HepG2 (cell line): Measurements from ENCODE around the gene UPK1A. TPM values are rescaled to one million over a fixed set of nuclear protein-coding genes. Genes with fewer than 3 reads are reported as not detected.

Source experiments
- ARID5B ChIP-seq: IDR thresholded peaks from 2 replicates; pipeline ENCODE4 v1.4.0; 2020; ENCODE audit warnings: mild to moderate bottlenecking, missing genetic modification reagents
- ATF2 ChIP-seq: sonication (generic); formaldehyde crosslinking; IDR thresholded peaks from 2 replicates; pipeline ENCODE4 v1.4.0; 2020; ENCODE audit warnings: missing genetic modification reagents
- KLF16 ChIP-seq, 2 experiments: sonication (generic) in 1 of 2; formaldehyde crosslinking in 1 of 2; IDR thresholded peaks; 2 replicates each; pipeline versions ENCODE4 v1.6.1 to v1.8.0; 2016 to 2023; ENCODE audit warnings: missing genetic modification reagents in 2 of 2, missing compliant biosample characterization in 1 of 2
- MTF1 ChIP-seq: sonication (generic); formaldehyde crosslinking; IDR thresholded peaks from 2 replicates; pipeline ENCODE4 v1.5.0; 2020; ENCODE audit warnings: missing genetic modification reagents
- MXD3 ChIP-seq: IDR thresholded peaks from 2 replicates; pipeline ENCODE4 v1.6.1; 2016; ENCODE audit warnings: mild to moderate bottlenecking, missing biosample characterization, missing genetic modification reagents
- NFRKB ChIP-seq: fragments of 450-650 bp; IDR thresholded peaks from 2 replicates; pipeline ENCODE4 v1.6.1; 2017
- SMYD3 ChIP-seq: sonication (generic); formaldehyde crosslinking; IDR thresholded peaks from 2 replicates; pipeline ENCODE4 v1.8.1; 2023; ENCODE audit warnings: mild to moderate bottlenecking, missing genetic modification reagents
- ZBTB42 ChIP-seq: sonication (generic); formaldehyde crosslinking; IDR thresholded peaks from 2 replicates; pipeline ENCODE4 v1.5.0; 2020; ENCODE audit warnings: mild to moderate bottlenecking, missing genetic modification reagents
- ZNF138 ChIP-seq: sonication (generic); formaldehyde crosslinking; IDR thresholded peaks from 2 replicates; pipeline ENCODE4 v1.5.0; 2020; ENCODE audit warnings: mild to moderate bottlenecking, low read depth, missing genetic modification reagents
- ZNF280D ChIP-seq: sonication (generic); formaldehyde crosslinking; IDR thresholded peaks from 2 replicates; pipeline ENCODE4 v1.5.1; 2020; ENCODE audit warnings: mild to moderate bottlenecking, missing genetic modification reagents
- ZNF550 ChIP-seq: sonication (generic); formaldehyde crosslinking; IDR thresholded peaks from 2 replicates; pipeline ENCODE4 v1.4.0; 2020; ENCODE audit warnings: mild to moderate bottlenecking, missing genetic modification reagents, borderline replicate concordance
- ZNF572 ChIP-seq: sonication (generic); formaldehyde crosslinking; IDR thresholded peaks from 2 replicates; pipeline ENCODE4 v1.5.1; 2020; ENCODE audit warnings: mild to moderate bottlenecking, missing genetic modification reagents
- ZNF619 ChIP-seq: sonication (generic); formaldehyde crosslinking; IDR thresholded peaks from 2 replicates; pipeline ENCODE4 v1.4.0; 2020; ENCODE audit warnings: mild to moderate bottlenecking, missing genetic modification reagents
- ZXDC ChIP-seq: sonication (generic); formaldehyde crosslinking; IDR thresholded peaks from 2 replicates; pipeline ENCODE4 v1.5.0; 2020; ENCODE audit warnings: mild to moderate bottlenecking, missing genetic modification reagents
- polyA plus RNA-seq, 8 experiments: library from polyadenylated mRNA; depleted of rRNA in 3 of 8; stranded (reverse) in 7 of 8; unstranded in 1 of 8; fragments of >200 nt; fragmentation: Illumina TruSeq in 4 of 8; extraction: Trizol in 4 of 8; gene quantifications; 2 replicates each; pipeline versions ENCODE4 v1.2.1 to v1.2.3, GENCODE V29; 2011 to 2016; ENCODE audit warnings: low read depth in 4 of 8, missing spikeins in 1 of 8, mixed read lengths in 1 of 8; ENCODE audit not compliant: insufficient read depth in 1 of 8
- total RNA-seq, 5 experiments: library from RNA; depleted of rRNA; stranded (reverse); fragments of >200 nt; fragmentation: Illumina TruSeq; extraction: Trizol; gene quantifications; 2 replicates each; pipeline ENCODE4 v1.2.3, GENCODE V29; 2016; ENCODE audit warnings: low read depth in 1 of 5

Gene UPK1A
- total and polyA plus RNA-seq, 2 of the 13 experiments (the other 11 are each of a cell fraction or from before 2014, with no cell fraction given) = 2.9 TPM; not detected in 1

- TF ChIP-seq ZNF572 (CRISPR knock-in tag) (peak; percentile 84; the same call in 1 of the 2 replicates), ZNF550 (CRISPR knock-in tag) (no peak), ARID5B (CRISPR knock-in tag) (peak; percentile 47), SMYD3 (CRISPR knock-in tag) (no peak), MXD3 (peak; percentile 32), ZNF138 (CRISPR knock-in tag) (peak; percentile 48; the same call in 1 of the 2 replicates), ZBTB42 (no peak; the same call in 1 of the 2 replicates), MTF1 (no peak), ATF2 (no peak), ZNF280D (CRISPR knock-in tag) (0 out of 2 replicates have a peak, but pooled peaks have one; percentile 2), ZXDC (CRISPR knock-in tag) (no peak), NFRKB (no peak), ZNF619 (CRISPR knock-in tag) (no peak), KLF16 (CRISPR knock-in tag; IDR thresholded peaks at IDR 0.05) (peak in 1 of 2 experiments; percentile 52; a peak in 1 of 4 replicates)
These were observed 49.9 kb downstream of the UPK1A start (continued) for GRCh38 chr19:35715981-35716800.
